GM23338 (cell line): ENCODE measurements around the gene PGAP1.

Experiments
- CTCF ChIP-seq, 2 experiments: fragments of 200-600 bp in 1 of 2; sonication (generic) in 1 of 2; conservative IDR thresholded peaks; 2 replicates each; pipeline versions ENCODE4 v1.5.1 to v1.6.1; 2016 to 2017; ENCODE audit warnings: antibody characterized with exemption in 2 of 2, low read depth in 2 of 2, mild to moderate bottlenecking in 2 of 2, moderate library complexity in 1 of 2
- EZH2 ChIP-seq: fragments of 200-600 bp; sonication (generic); IDR thresholded peaks from one replicate; pipeline ENCODE4 v1.8.0; 2017; ENCODE audit warnings: antibody characterized with exemption, mild to moderate bottlenecking, low read depth; ENCODE audit not compliant: unreplicated experiment
- JUNB ChIP-seq: IDR thresholded peaks from one replicate; pipeline ENCODE4 v1.6.1; 2016; ENCODE audit warnings: antibody characterized with exemption; ENCODE audit not compliant: unreplicated experiment

- TF ChIP-seq EZH2 (no peak), JUNB (no peak), CTCF (conservative IDR thresholded peaks at IDR 0.05; ENCODE audit: low read depth in 2 of 2) (no peak)
These were observed 8.9 kb upstream of the PGAP1 start for GRCh38 chr2:196935432-196935831.
